ENCODE measurements around the gene DLGAP4.

DLGAP4 gene

GRCh38 chr20:36547186-36548005 is 241.3 kb downstream of the DLGAP4 start:
- no peak for TF ChIP-seq CTCF (IDR thresholded peaks at IDR 0.05; ENCODE audit: low read depth, low read length)
- no peak overlapping the region for H3K4me3 ChIP-seq (ENCODE audit: low read depth, low read length)

DNA sequence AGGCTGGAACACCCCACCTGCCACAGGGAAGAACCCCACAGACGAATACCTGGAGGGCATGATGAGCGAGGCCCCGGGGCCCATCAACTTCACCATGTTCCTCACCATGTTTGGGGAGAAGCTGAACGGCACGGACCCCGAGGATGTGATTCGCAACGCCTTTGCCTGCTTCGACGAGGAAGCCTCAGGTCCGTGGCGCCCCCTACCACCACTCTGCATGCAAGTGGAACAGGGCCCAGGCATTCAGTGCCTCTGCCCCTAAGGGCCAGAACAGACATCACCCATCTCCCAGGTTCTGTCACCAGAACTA is 241.8 kb downstream of the DLGAP4 start:
- no peak overlapping the region for H3K4me3 ChIP-seq (ENCODE audit: low read depth, low read length)
- TF ChIP-seq CTCF (IDR thresholded peaks at IDR 0.05; ENCODE audit: low read depth, low read length), result no peak

GRCh38 chr20:36548704-36549627 is 242.8 kb downstream of the DLGAP4 start:
- no peak for TF ChIP-seq CTCF (IDR thresholded peaks at IDR 0.05; ENCODE audit: low read depth, low read length)
- H3K4me3 ChIP-seq (ENCODE audit: low read depth, low read length), result no peak overlapping the region

GRCh38 chr20:36549628-36549941 is 243.4 kb downstream of the DLGAP4 start:
- no peak for TF ChIP-seq CTCF (IDR thresholded peaks at IDR 0.05; ENCODE audit: low read depth, low read length)
- H3K4me3 ChIP-seq (ENCODE audit: low read depth, low read length), result no peak overlapping the region

GRCh38 chr20:36549942-36550789 is 244.0 kb downstream of the DLGAP4 start:
- TF ChIP-seq CTCF (IDR thresholded peaks at IDR 0.05; ENCODE audit: low read depth, low read length), result no peak
- H3K4me3 ChIP-seq (ENCODE audit: low read depth, low read length), result no peak overlapping the region

- TF ChIP-seq CTCF (IDR thresholded peaks at IDR 0.05; ENCODE audit: low read depth, low read length), result no peak
- H3K4me3 ChIP-seq (ENCODE audit: low read depth, low read length), result no peak overlapping the region
Measured at GRCh38 chr20:36550790-36551299, 244.7 kb downstream of the DLGAP4 start.

Measured in WI38 (cell line).